HG02798 (cell line): ENCODE results near the gene LMBR1.
"Not testable (repeated sequence)": the region's sequence is repeated elsewhere in the genome, so short reads cannot be mapped to it uniquely, and the experiment has no call there.

Experiments
- ATAC-seq: cut with Tn5 transposase; IDR thresholded peaks from one replicate; pipeline ENCODE4 v1.9.1; 2021; ENCODE audit warnings: mild to moderate bottlenecking; ENCODE audit not compliant: unreplicated experiment, poor library complexity

Gene LMBR1

GRCh38 chr7:156816943-156817572 lies 75.9 kb downstream of the LMBR1 start:
- no peak for ATAC-seq

- ATAC-seq: no peak
Observed at GRCh38 chr7:156811706-156812105, 81.3 kb downstream of the LMBR1 start.

- ATAC-seq: not testable (repeated sequence)
Observed at GRCh38 chr7:156803656-156804055, 89.3 kb downstream of the LMBR1 start.

- no peak for ATAC-seq
Observed at GRCh38 chr7:156802214-156802613, 90.8 kb downstream of the LMBR1 start.

- ATAC-seq: no peak
Observed at GRCh38 chr7:156795415-156795814, 97.6 kb downstream of the LMBR1 start.

- no peak for ATAC-seq
Observed at GRCh38 chr7:156793334-156793733, 99.6 kb downstream of the LMBR1 start.

GRCh38 chr7:156792611-156793010 lies 100.4 kb downstream of the LMBR1 start:
- ATAC-seq: no peak

- ATAC-seq: no peak
Observed at GRCh38 chr7:156791241-156791640, 101.7 kb downstream of the LMBR1 start.

GRCh38 chr7:156790264-156790663 lies 102.7 kb downstream of the LMBR1 start:
- no peak for ATAC-seq

GRCh38 chr7:156785998-156786543 lies 106.9 kb downstream of the LMBR1 start:
- no peak for ATAC-seq

- ATAC-seq: no peak
Observed at GRCh38 chr7:156783864-156784263, 109.1 kb downstream of the LMBR1 start.

- ATAC-seq: no peak
Observed at GRCh38 chr7:156781972-156782371, 111.0 kb downstream of the LMBR1 start.

GRCh38 chr7:156780724-156781455 lies 112.1 kb downstream of the LMBR1 start:
- ATAC-seq: peak; percentile 89

- no peak for ATAC-seq
Observed at GRCh38 chr7:156778668-156779067, 114.3 kb downstream of the LMBR1 start.

- ATAC-seq: no peak
Observed at GRCh38 chr7:156778201-156778600, 114.8 kb downstream of the LMBR1 start.

GRCh38 chr7:156777364-156778069 lies 115.5 kb downstream of the LMBR1 start:
- no peak for ATAC-seq

GRCh38 chr7:156776527-156776926 lies 116.5 kb downstream of the LMBR1 start:
- ATAC-seq: no peak

- ATAC-seq: peak; percentile 68
Observed at GRCh38 chr7:156773966-156774365, 119.0 kb downstream of the LMBR1 start.

- ATAC-seq: no peak
Observed at GRCh38 chr7:156772725-156773124, 120.3 kb downstream of the LMBR1 start.

- ATAC-seq: no peak
Observed at GRCh38 chr7:156768698-156769472, 124.1 kb downstream of the LMBR1 start.
